AG10803 (cell line): ENCODE results near the gene NOS2.
"Not testable (repeated sequence)": the region's sequence is repeated elsewhere in the genome, so short reads cannot be mapped to it uniquely, and the experiment has no call there.

Experiments
- DNase-seq: peaks from one replicate; pipeline ENCODE4 v3.0.0; 2010; ENCODE audit warnings: low read depth
- H3K4me3 ChIP-seq: 2 replicates; pipeline ENCODE4 v1.5.1; 2011; ENCODE audit warnings: mild to moderate bottlenecking, low read length, control low read depth
- TF ChIP-seq, protein P1 (sequence below): conservative IDR thresholded peaks from 2 replicates; pipeline ENCODE4 v1.5.1; 2011; ENCODE audit warnings: mild to moderate bottlenecking, low read length, control low read depth, inconsistent platforms

Gene NOS2

DNA sequence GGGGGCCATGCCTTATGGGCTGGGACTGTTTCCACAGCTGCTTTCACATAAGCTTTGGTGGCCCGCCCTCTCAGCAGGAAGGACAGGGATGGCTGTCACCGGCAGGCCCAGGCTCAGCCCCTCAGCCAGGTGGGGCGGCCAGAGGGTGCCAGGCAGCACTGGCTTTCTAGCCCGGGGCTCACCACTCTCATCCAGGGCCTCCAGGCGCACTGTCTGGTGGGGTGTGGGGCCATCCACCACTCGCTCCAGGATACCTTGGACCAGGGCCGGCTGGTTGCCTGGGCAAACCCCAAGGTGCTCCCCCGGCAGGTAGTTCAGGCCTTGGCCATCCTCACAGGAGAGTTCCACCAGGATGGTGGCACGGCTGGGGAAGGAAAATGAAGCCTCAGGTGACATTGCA lies 35.0 kb downstream of the NOS2 start:
- TF ChIP-seq, protein P1, sequence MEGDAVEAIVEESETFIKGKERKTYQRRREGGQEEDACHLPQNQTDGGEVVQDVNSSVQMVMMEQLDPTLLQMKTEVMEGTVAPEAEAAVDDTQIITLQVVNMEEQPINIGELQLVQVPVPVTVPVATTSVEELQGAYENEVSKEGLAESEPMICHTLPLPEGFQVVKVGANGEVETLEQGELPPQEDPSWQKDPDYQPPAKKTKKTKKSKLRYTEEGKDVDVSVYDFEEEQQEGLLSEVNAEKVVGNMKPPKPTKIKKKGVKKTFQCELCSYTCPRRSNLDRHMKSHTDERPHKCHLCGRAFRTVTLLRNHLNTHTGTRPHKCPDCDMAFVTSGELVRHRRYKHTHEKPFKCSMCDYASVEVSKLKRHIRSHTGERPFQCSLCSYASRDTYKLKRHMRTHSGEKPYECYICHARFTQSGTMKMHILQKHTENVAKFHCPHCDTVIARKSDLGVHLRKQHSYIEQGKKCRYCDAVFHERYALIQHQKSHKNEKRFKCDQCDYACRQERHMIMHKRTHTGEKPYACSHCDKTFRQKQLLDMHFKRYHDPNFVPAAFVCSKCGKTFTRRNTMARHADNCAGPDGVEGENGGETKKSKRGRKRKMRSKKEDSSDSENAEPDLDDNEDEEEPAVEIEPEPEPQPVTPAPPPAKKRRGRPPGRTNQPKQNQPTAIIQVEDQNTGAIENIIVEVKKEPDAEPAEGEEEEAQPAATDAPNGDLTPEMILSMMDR, result no peak
- DNase-seq, result no peak
- no peak overlapping the region for H3K4me3 ChIP-seq

DNA sequence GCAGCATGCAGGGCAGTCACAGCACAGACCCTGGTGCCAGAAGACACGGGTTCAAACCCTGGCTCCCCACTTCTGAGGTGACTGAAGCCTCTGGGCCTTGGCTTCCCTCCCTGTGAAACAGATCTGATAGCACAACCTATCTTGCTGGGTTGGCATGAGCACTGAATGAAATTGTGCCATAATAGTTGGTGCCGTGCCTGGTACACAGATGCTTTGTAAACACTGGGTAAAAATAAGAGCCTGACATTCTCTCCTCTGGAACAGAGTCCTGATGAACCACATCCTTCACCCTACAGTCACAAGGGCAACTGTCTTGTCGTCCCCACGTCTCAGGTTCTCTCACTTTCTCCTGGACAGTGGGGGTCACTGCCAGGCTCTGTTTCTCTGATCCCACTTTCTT lies 35.7 kb downstream of the NOS2 start:
- no peak for DNase-seq
- TF ChIP-seq, protein P1, result no peak
- no peak overlapping the region for H3K4me3 ChIP-seq

DNA sequence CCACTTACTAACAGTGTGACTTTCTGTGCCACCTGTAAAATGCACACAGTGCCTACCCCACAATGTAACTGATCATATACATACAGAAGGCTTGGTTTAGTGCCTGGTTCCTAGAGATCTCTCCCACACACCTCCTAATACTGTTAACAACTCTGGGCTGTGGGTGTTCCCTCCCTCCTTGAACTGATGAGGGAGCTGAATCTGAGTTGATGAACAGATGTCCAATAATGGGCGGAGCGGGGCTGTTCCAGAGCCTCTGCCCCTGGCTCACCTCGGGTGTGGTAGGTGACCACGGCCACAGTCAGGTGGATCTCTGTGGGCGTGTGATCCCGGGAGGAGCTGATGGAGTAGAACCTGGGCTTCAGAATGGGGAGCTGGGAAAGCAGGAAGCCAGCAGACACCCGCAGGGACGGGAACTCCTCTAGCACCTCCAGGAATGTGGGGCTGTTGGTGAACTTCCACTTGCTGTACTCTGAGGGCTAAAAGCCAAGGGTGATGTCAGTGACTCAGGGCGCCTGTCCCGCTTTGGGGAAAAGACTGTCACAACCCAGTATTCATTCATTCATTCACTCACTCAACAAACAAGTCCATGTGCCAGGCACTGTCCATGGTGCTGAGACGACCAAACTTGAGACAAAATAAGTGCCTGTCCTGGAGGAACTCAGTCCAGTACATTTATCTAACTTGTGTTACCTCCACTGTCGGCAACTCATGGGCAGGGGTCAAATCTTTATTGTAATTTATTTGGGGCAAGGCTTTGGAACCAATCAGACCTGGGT lies 37.6 kb downstream of the NOS2 start:
- no peak overlapping the region for H3K4me3 ChIP-seq
- TF ChIP-seq, protein P1, result no peak
- DNase-seq, result peak; percentile 18

DNA sequence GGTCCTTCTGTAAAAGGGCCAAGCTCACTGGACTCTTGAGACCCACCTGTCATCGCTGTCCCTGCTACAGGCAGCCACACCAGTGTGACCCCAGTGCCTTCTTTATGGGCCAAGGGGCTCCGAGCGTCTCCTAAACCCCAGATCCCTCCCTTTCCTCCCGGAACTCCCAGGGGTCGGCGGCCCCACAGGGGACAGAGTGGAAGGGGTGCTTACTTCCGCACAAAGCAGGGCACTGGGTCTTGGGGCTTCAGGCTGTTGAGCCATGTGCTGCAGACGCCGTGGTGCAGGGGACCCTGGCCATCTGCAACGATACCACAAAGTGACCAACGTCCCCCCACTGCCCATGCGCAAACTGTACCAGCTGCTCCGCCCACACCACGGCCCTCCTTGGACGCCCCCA lies 39.4 kb downstream of the NOS2 start:
- not testable (repeated sequence) for DNase-seq

DNA sequence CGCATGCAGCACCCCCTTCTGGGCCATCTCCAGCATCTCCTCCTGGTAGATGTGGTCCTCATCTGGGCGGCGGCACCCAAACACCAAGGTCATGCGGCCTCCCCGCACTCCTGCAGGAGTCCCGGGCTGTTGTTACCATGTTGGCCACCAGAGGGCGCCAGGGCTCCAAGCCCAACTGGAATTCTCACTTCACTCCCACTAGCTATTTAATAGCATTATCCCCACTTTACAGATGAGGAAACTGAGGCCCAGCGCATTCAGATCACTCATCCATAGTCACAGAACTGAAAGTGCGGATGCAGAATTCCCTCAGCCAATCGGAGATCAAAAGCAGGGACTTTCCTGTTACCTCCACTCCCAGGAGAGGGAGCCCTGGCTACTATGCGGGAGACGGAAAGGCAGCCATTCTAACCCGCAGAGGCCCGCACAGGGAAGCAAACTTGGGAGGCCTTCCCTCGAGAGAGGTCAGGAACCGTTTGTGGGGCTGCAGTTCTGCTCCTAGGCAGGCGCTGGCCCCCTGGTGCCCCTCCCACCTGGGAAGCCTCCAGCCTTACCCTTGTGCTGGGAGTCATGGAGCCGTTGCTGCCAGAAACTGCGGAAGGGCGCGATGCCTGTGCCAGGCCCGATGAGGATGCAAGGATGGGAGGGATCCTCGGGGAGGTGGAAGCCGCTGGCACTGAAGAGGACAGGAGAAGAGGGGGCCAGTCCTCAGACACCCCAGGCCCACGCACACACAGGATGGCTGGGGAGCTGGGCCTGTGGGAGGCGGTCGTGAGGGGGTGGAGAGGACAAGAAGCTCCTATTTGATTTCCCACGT lies 40.1 kb downstream of the NOS2 start:
- H3K4me3 ChIP-seq, result no peak overlapping the region
- TF ChIP-seq, protein P1, result peak; percentile 79
- peak; percentile 16 for DNase-seq

More for the DNA sequence above, 39.4 kb downstream of the NOS2 start:
- H3K4me3 ChIP-seq, result not testable (repeated sequence)

DNA sequence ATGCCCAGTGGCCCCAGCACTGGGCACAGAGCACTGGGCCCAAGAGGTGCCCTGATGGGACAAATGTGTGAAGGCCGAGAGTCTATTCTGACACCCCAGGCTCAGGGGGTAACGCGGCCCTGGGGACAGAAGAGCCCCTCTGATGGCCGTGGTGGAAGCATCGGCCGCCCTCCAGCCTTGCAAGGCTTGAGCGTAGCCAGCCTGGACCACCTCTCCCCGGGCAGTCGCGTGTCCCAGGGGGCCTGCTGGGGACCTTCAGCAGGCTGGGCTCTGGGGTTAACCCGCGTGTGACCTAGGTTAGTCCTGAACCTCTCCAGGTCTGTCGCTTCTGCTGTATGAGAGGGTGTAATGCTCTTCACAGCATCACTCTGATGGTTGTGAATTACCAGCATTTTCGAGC lies 40.8 kb downstream of the NOS2 start:
- no peak overlapping the region for H3K4me3 ChIP-seq
- no peak for DNase-seq
- TF ChIP-seq, protein P1, result no peak

DNA sequence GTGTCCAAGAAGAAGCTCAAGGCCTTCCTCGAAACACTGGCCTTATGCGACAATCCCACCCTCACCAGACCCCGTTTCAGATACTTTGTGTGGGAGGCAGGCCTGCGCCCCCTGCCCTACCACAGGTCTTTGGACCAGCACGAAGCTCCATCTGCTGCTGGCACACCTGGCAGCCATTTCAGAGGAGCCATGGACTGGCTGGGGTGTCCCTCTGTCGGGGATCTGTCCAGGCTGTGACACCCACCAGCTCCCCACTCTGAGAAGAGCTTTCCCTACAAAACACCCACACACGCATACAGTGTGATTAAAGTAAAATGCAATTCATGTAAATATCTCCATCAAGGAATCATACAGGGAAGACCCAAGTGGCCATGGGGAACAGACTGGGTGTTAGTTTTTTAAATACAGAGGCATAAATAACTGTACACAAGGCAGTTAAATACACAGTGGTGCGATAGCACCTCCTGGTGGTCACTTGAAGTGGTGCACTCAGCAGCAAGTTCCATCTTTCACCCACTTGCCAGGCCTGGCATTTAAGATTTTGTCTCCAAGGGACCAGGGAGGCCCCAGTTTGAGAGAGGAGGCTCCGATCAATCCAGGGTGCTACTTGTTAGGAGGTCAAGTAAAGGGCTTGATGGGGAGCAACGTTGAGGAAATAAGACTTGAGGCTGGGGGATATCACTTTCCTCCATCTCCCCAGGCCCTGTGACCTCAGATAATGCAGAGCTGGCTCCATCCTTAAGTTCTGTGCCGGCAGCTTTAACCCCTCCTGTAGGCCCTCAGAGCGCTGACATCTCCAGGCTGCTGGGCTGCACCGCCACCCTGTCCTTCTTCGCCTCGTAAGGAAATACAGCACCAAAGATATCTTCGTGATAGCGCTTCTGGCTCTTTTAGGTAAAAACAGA lies 43.6 kb downstream of the NOS2 start:
- peak; percentile 36 for DNase-seq
- TF ChIP-seq, protein P1, result peak; percentile 78
- H3K4me3 ChIP-seq, result no peak overlapping the region
